IMR-90 (cell line): ENCODE data around the gene NAP1L1. TPM values are rescaled to one million over a fixed set of nuclear protein-coding genes. Genes with fewer than 3 reads are reported as not detected.
A peak's percentile ranks its signal among the peaks of the same experiment; 100 is the strongest.

ENCODE experiments used
- ATAC-seq: fragments of 200-7000 bp; cut with Tn5 transposase; 2 replicates; pipeline ENCODE4 v1.9.1; 2020; ENCODE audit warnings: low read depth, mild to moderate bottlenecking, moderate library complexity
- BruUV-seq: library from RNA; stranded (reverse); fragments of 400-500 nt; replicated peaks from 2 replicates; lab custom pipeline; 2021; lab: Mats Ljungman, UMichigan
- CTCF ChIA-PET: fragments of 300-600 bp; formaldehyde crosslinking; extraction: SDS; loops from one replicate; lab custom pipeline; 2021; ENCODE audit warnings: antibody characterized with exemption; lab: Yijun Ruan, JAX
- POLR2A ChIA-PET: fragments of 300-600 bp; sonication (Branson Sonifier 250); formaldehyde crosslinking; loops from one replicate; lab custom pipeline; 2022; ENCODE audit warnings: antibody characterized with exemption; ENCODE audit not compliant: unreplicated experiment; lab: Charles Lee
- DNase-seq: peaks from one replicate; pipeline ENCODE4 v3.0.0; 2013
- H2AFZ ChIP-seq: replicated peaks from 2 replicates; pipeline ENCODE3; 2013; ENCODE audit warnings: low read length, mild to moderate bottlenecking; ENCODE audit not compliant: poor library complexity
- H2AK5ac ChIP-seq: 2 replicates; pipeline ENCODE4 v1.6.1; 2013; ENCODE audit warnings: low read depth, low read length, inconsistent platforms
- H2AK9ac ChIP-seq: replicated peaks from 2 replicates; pipeline ENCODE3; 2013; ENCODE audit warnings: mild to moderate bottlenecking, low read depth, low read length, moderate library complexity; ENCODE audit not compliant: poor library complexity
- H2BK120ac ChIP-seq: 2 replicates; pipeline ENCODE4 v1.6.1; 2013; ENCODE audit warnings: low read depth, low read length, inconsistent platforms
- H2BK15ac ChIP-seq: 3 replicates; pipeline ENCODE4 v1.6.1; 2013; ENCODE audit warnings: low read depth, low read length, inconsistent platforms
- H2BK20ac ChIP-seq: 2 replicates; pipeline ENCODE4 v1.6.1; 2013; ENCODE audit warnings: low read depth, mild to moderate bottlenecking, inconsistent platforms, low read length, moderate library complexity
- H2BK5ac ChIP-seq: 2 replicates; pipeline ENCODE4 v1.6.1; 2013; ENCODE audit warnings: mild to moderate bottlenecking, low read depth, low read length, inconsistent platforms; ENCODE audit not compliant: poor library complexity, severe bottlenecking
- H3K14ac ChIP-seq: replicated peaks from 2 replicates; pipeline ENCODE4 v1.6.1; 2013; ENCODE audit warnings: low read depth, low read length, inconsistent platforms
- H3K18ac ChIP-seq: 2 replicates; pipeline ENCODE4 v1.6.1; 2013; ENCODE audit warnings: low read depth, low read length, control low read depth
- H3K23ac ChIP-seq: 2 replicates; pipeline ENCODE4 v1.6.1; 2013; ENCODE audit warnings: low read depth, low read length, inconsistent platforms
- H3K27ac ChIP-seq: 2 replicates; pipeline ENCODE4 v1.5.1; 2013; ENCODE audit warnings: mild to moderate bottlenecking, control low read depth, low read length; ENCODE audit not compliant: insufficient read depth
- H3K27me3 ChIP-seq: 2 replicates; pipeline ENCODE4 v1.6.1; 2013; ENCODE audit warnings: low read length; ENCODE audit not compliant: control insufficient read depth, insufficient read depth
- H3K36me3 ChIP-seq: 2 replicates; pipeline ENCODE4 v1.6.1; 2013; ENCODE audit warnings: low read length, mixed read lengths; ENCODE audit not compliant: control insufficient read depth, insufficient read depth
- H3K4ac ChIP-seq: 2 replicates; pipeline ENCODE4 v1.6.1; 2013; ENCODE audit warnings: low read depth, low read length, inconsistent platforms
- H3K4me1 ChIP-seq: 2 replicates; pipeline ENCODE4 v1.6.1; 2013; ENCODE audit warnings: low read length, mixed read lengths; ENCODE audit not compliant: control insufficient read depth, insufficient read depth
- H3K4me2 ChIP-seq: 2 replicates; pipeline ENCODE4 v1.6.1; 2013; ENCODE audit warnings: low read depth, mild to moderate bottlenecking, control low read depth, low read length, moderate library complexity
- H3K4me3 ChIP-seq: 2 replicates; pipeline ENCODE4 v1.5.1; 2013; ENCODE audit warnings: low read depth, mild to moderate bottlenecking, control low read depth, low read length, moderate library complexity; ENCODE audit not compliant: insufficient read depth
- H3K56ac ChIP-seq: 2 replicates; pipeline ENCODE4 v1.6.1; 2013; ENCODE audit warnings: low read length, inconsistent platforms; ENCODE audit not compliant: insufficient read depth; ENCODE audit errors: extremely low read depth
- H3K79me1 ChIP-seq, 2 experiments: 2 replicates each; pipeline ENCODE4 v1.6.1; 2013; ENCODE audit warnings: low read length in 2 of 2, inconsistent platforms in 1 of 2, low read depth in 1 of 2
- H3K9ac ChIP-seq: 2 replicates; pipeline ENCODE4 v1.6.1; 2013; ENCODE audit warnings: low read depth, low read length, control low read depth
- H3K9me1 ChIP-seq: 2 replicates; pipeline ENCODE4 v1.6.1; 2013; ENCODE audit warnings: low read length, inconsistent platforms; ENCODE audit not compliant: insufficient read depth
- H3K9me3 ChIP-seq: 2 replicates; pipeline ENCODE4 v1.6.1; 2013; ENCODE audit warnings: low read length; ENCODE audit not compliant: control insufficient read depth, insufficient read depth
- H4K20me1 ChIP-seq: 2 replicates; pipeline ENCODE4 v1.6.1; 2013; ENCODE audit warnings: low read length, inconsistent platforms; ENCODE audit not compliant: insufficient read depth
- H4K5ac ChIP-seq: 2 replicates; pipeline ENCODE4 v1.6.1; 2013; ENCODE audit warnings: mild to moderate bottlenecking, low read depth, low read length, control low read depth
- H4K8ac ChIP-seq, 2 experiments: 2 replicates each; pipeline ENCODE4 v1.6.1; 2013; ENCODE audit warnings: low read depth in 2 of 2, low read length in 2 of 2, control low read depth in 1 of 2, inconsistent platforms in 1 of 2
- H4K91ac ChIP-seq: 2 replicates; pipeline ENCODE4 v1.6.1; 2013; ENCODE audit warnings: low read depth, low read length, inconsistent platforms; ENCODE audit not compliant: insufficient read depth
- BHLHE40 ChIP-seq: fragments of 150-350 bp; IDR thresholded peaks from 2 replicates; pipeline ENCODE4 v1.6.1; 2016; ENCODE audit warnings: mild to moderate bottlenecking, low read depth, low read length
- CEBPB ChIP-seq: IDR thresholded peaks from 2 replicates; pipeline ENCODE4 v1.6.1; 2012; ENCODE audit warnings: low read depth, low read length, improper control_type of control experiment
- WGBS, 2 experiments: methylation state at CpG; one replicate each; pipeline versions ENCODE4 v1.1.5 to v1.1.7; 2013; ENCODE audit warnings: missing lambda C conversion rate in 2 of 2; ENCODE audit not compliant: insufficient read length in 1 of 2; ENCODE audit errors: extremely low coverage in 2 of 2; 5-methylcytosine and 5-hydroxymethylcytosine counted together
- dilution Hi-C: fragments of 300-500 bp; cut with HindIII; formaldehyde crosslinking; loops from one replicate; pipeline ENCODE4 v1.14.3; 2018; ENCODE audit warnings: low sequenced_read_pairs; ENCODE audit not compliant: unreplicated experiment
- in situ Hi-C: fragments of 300-500 bp; cut with MboI; formaldehyde crosslinking; loops from 3 replicates; pipeline ENCODE4 v1.14.3; 2019; ENCODE audit warnings: low sequenced_read_pairs, inconsistent platforms, mixed read lengths
- intact Hi-C: fragments of 100-400 bp; cut with micrococcal nuclease; formaldehyde crosslinking; loops from 2 replicates; pipeline ENCODE4 v1.10.0; 2022
- polyA plus RNA-seq, 3 experiments: library from polyadenylated mRNA; depleted of rRNA; stranded (reverse); fragments of >200 nt; gene quantifications; 2 replicates each; pipeline ENCODE4 v1.2.3, GENCODE V29; 2012; ENCODE audit warnings: low replicate concordance in 1 of 3
- total RNA-seq: library from RNA; depleted of rRNA; stranded (reverse); fragments of >200 nt; gene quantifications from 2 replicates; pipeline ENCODE4 v1.2.3, GENCODE V29; 2012

NAP1L1 gene
- total and polyA plus RNA-seq, 2 of the 4 experiments (the other 2 are of a cell fraction): 86.4 to 200 TPM

- peaks cover 4% of the 10 kb centered on the region for H3K4me1 ChIP-seq
- in situ Hi-C loops: loop anchor here (25.0 kb wide), 1 partner anchor 705 kb away; the partner anchor contains the start of genes CAPS2 and GLIPR1L1
- no peak overlapping the region for H3K4me2 ChIP-seq
- H3K4ac ChIP-seq: no peak overlapping the region
- H3K9me3 ChIP-seq: no peaks in the 10 kb centered on the region
- peaks cover 8% of the 10 kb centered on the region for H3K36me3 ChIP-seq
- H3K27me3 ChIP-seq: no peaks in the 10 kb centered on the region
- 0 out of 2 replicates have a peak, but pooled peaks cover 2% of the 10 kb centered on the region for H3K9me1 ChIP-seq
- H3K79me1 ChIP-seq: peaks cover 13 to 20% of the 10 kb centered on the region in 2 experiments; a peak in 3 of 4 replicates
- no peak overlapping the region for H2AK5ac ChIP-seq
- H2AK9ac ChIP-seq: no peak overlapping the region
- H2BK20ac ChIP-seq: no peak overlapping the region
- no peak overlapping the region for H2BK5ac ChIP-seq
- H3K23ac ChIP-seq: no peak overlapping the region
- H3K4me3 ChIP-seq: no peak overlapping the region
- H3K27ac ChIP-seq: no peak overlapping the region
- dilution Hi-C loops: no loop called here
- H3K18ac ChIP-seq: no peak overlapping the region
- H4K91ac ChIP-seq: no peak overlapping the region
- H2BK15ac ChIP-seq: no peak overlapping the region
- DNase-seq (peak; percentile 40), ATAC-seq (no peak)
- H2AFZ ChIP-seq: no peak overlapping the region
- ChIA-PET CTCF (no interaction called here), POLR2A (no interaction called here)
- TF ChIP-seq BHLHE40: no peak
- TF ChIP-seq CEBPB: peak; percentile 83
- no peak overlapping the region for H3K14ac ChIP-seq
- WGBS, 2 experiments: no CpG with 5 or more reads among the region's 2 CpGs
- no TSS peak for BruUV-seq
- no peak overlapping the region for H2BK120ac ChIP-seq
- intact Hi-C loops: no loop called here
- no peak overlapping the region for H3K56ac ChIP-seq
- H4K5ac ChIP-seq: no peak overlapping the region
- H3K9ac ChIP-seq: no peak overlapping the region
- no peak overlapping the region for H4K8ac ChIP-seq
- H4K20me1 ChIP-seq: no peaks in the 10 kb centered on the region
Measured at GRCh38 chr12:76042147-76042546, 42.3 kb downstream of the NAP1L1 start.
